Hematopoietic multipotent progenitor cell treated with erythropoietin and hydrocortisone succinate and interleukin-3 and kit ligand, for 6 days (in vitro differentiated cells): Measurements from ENCODE around the gene RMI2.
A peak's percentile ranks its signal among the peaks of the same experiment; 100 is the strongest.

ENCODE experiments used
- DNase-seq: peaks from one replicate; pipeline ENCODE4 v3.0.0-alpha.2; 2015

RMI2 gene

DNA sequence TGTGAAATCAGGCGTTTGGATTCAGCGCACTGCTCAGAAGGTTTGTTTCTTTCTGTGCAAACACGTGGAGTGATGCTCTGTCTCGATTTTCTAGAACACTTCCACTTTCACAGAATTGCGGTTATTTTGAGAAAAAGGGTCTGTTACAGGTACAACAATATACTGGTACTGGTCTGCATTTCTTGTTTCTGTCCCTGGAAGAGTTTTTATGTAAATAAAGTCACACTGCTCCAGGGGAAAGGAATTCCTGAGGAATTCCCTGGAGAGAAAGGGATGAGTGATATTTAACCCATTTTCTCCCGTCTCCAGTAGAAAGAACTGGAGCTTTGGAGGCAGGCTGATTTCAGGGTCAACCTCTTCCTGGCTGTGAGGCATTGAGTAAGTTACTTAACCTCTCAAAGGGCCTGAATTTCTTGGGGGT, 16.2 kb upstream of the RMI2 start:
- DNase-seq = no peak

DNA sequence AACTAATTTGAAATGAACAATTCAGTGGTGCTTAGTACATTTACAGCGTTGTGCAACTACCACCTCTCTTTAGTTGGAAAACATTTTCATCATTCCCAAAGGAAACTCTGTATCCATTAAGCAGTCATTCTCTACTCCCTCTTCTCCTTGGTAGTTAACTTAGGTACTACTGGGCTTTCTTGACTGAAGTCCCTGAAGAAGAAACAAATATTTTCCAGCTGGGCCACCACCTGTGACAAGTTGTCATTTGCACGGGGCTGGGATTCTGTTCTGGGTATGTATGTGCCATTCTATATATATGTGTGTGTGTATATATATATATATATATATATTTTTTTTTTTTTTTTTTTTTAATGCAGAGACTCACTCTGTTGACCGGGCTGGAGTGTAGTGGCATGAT, 15.4 kb upstream of the RMI2 start:
- DNase-seq = no peak

DNA sequence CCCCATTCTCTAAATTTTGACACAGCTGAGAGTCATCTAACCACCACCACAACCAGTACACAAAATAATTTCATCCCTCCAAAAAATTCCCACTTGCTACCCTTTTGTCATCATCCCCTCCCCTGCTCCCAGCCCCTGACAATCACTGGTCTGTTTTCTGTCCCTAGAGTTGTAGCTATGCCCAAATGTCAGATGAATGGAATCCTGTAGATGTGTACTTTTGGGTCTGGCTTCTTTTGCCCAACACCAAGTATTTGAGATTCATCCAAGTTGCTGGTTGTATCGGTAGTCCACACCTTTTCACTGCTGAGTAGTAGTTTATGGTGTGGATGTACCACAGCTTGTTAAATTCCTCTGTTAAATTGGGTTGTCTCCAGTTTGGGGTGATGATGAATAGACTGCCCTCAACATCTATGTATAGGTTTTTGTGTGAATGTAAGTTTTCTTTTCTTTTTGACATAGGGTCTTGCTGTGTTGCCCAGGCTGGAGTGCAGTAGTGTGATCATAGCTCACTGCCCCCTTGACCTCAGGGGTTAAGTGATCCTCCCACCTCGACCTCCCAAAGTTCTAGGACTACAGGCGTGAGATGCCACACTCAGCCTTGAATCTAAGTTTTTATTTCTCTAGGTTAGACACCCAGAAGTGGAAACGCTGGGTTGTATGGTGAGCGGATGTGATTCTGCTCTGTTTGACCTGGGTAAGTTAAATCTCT, 14.6 kb upstream of the RMI2 start:
- no peak for DNase-seq

GRCh38 chr16:11331967-11332366, 13.3 kb upstream of the RMI2 start:
- DNase-seq = no peak

DNA sequence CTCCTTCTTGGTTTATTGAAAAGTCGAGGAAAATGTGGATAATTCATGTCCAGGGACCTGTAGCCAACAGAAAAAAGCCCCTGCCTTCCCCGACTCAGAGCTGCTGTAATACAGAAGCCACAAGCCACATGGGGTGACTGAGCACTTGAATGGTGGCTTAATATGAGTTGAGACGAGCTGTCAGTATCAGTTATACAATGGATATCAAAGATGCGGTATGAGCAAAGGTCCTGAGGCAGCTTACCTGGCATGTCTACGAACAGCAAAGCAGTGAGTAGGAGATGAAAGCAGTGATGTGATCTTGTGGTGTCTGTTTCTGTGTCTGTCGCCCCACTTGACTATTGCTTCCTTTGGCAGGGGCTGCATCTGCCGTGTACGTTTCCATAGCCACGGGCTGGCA, 12.2 kb upstream of the RMI2 start:
- DNase-seq = no peak

GRCh38 chr16:11333702-11334101, 11.6 kb upstream of the RMI2 start:
- DNase-seq = no peak

- no peak for DNase-seq
Measured at GRCh38 chr16:11334831-11335404, 10.3 kb upstream of the RMI2 start.

DNA sequence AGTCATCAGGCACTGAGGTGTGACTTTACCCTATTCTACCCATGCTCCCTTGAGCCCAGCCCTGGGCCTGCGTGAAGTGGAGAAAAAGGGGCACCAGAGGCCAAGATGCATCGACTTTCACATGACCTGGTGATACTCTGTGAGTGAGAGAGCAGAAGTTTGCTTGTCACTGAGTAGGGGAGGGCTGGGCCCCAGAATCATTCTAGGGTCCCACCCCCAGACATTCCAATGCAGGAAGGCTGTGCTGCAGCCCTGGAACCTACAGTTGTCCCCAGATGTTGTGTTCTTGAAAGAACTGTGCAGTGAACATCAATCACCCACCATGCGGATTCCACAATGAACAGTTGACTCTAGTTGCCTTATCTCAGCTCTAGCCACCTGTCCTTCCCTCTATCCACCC, 6.2 kb upstream of the RMI2 start:
- no peak for DNase-seq

DNA sequence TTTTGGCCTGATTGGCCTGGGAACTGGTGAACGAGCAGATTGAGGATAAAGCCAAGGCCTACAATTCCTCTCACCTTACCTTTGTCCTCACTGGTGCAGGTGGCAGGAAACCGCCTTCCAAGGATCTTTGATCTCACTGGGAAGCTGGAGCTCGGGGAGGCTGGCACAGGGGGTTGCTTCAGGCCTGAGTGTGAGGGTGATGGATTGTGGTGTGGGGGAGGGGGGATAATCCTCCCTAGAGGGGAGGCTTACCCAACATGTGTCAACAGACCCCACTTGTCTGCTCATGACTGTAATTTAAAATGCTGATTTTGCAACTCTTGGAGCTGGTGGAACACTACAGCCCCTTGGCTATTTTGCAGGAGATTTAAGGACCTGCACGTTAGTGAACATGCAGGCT, 4.5 kb upstream of the RMI2 start:
- no peak for DNase-seq

DNA sequence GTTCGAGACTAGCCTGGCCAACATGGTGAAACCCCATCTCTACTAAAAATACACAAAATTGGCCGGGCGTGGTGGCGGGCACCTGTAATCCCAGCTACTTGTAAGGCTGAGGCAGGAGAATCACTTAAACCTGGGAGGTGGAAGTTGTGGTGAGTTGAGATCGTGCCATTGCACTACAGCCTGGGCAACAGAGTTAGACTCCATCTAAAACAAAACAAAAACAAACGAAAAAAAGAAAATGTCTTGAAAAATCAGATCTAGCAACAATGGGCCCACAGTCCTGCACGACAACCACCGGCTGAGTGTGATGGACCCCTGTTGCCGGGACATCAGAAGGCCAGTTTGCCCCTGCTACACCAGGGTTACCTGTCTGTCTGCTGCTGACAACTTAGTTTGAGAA, 3.9 kb upstream of the RMI2 start:
- DNase-seq = no peak

- no peak for DNase-seq
Measured at GRCh38 chr16:11342021-11342855, 3.0 kb upstream of the RMI2 start.

GRCh38 chr16:11346700-11347319, 1.6 kb downstream of the RMI2 start:
- no peak for DNase-seq

DNA sequence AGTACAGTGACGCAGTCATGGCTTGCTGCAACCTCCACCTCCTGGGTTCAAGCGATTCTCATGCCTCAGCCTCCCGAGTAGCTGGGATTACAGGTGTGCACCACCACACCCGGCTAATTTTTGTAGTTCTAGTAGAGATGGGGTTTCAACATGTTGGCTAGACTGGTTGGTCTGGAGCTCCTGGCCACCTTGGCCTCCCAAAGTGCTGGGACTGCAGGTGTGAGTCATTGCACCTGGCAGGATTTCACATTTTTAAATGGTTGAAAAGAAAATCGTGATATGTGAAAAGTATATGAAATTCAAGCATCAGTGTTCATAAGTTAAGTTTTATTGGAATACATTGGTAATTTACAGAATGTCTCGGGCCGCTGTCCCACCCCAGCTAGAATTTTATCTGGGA, 2.6 kb downstream of the RMI2 start:
- DNase-seq = no peak

DNA sequence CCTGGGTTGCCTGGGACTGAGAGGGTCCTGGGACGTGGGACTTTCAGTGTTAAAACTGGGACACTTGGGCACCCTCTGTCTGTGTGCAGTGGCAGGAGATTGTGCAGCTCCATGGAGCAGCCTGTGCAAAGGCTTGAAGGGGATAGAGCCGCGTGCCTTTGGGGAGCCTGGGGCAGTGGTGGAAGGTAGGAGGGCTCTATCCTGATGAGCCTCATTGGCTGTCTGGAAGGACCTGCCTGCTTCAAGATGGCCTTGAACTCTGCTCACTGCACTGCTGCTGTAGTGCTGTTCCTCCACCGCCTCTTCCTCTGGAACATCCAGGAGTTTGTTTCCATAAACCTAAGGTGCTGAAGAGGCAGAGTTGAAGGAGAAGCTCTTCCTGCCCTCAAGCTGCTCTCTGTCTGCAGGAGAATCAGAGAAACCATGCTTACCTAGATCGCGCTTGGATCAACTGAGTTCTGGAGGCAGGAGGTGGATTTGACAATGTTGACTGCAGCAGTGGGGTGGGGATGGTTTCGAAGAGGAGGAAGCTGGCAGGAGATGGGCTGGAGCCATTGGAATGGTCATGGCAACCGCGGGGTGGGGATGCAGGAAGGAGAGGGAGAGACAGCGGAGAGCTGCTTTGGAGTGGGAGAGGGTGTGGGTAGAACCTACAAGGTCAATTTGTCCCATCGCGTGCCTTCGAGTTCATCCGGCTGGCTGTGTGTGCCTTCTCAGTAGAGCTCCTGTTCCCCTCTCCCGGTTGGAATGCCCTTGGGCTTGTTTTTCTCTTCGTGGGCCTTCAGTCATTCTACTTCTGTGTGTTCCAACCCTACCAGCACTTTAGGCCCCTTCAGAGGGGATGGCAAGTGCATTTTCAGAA, 3.7 kb downstream of the RMI2 start:
- no peak for DNase-seq

DNA sequence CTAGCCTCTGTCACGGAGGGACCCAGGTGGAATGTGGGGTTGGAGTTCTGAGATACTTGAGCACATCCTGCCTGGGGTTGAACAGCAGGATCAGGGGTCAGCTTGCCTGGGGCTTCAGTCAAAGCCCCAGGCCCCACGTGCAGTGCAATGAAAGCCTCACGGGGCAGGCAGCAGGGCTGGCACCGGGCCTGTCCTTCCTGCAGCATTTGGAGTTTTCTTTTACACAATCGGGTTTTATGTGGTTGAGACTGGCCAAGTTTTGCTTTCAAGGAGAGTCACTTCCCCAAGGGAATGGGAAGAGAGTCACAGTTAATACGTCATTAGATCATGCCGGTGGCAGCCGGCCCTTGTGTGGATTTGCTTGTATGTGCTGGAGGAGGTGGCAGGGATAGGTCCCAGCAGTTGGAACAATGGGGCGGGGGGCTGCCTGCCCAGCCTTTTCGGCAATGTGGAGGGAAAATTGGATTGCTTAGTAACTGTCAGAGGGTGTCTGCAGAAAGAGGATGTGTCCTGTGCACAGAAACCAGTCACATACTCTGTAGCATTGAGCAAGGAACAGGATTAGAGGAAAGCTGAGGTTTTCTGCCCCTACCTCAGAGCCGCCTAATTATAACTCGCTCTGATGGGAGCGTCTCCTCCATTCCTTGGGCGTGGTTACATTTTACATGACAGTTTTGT, 4.5 kb downstream of the RMI2 start:
- DNase-seq = no peak

GRCh38 chr16:11350519-11350918, 5.3 kb downstream of the RMI2 start:
- DNase-seq = no peak

GRCh38 chr16:11350921-11351335, 5.7 kb downstream of the RMI2 start:
- no peak for DNase-seq

DNA sequence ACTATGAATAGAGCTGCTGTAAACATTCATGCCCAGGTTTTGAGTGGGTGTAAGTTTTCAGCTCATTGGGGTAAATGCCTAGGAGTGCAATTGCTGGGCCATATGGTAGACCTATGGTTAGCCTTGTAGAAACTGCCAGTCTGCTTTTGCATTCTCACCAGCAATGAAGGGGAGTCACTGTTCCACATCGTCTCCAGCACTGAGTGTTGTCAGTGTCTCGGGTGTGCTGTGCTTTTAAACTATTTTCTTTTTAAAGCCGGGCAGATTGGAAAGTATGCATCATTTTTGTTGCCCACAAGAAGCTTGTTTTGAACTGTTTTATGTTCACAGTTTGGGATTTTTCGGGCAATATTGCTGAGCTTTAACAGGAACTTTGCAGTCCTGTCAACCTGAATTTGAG, 7.9 kb downstream of the RMI2 start:
- DNase-seq = no peak

GRCh38 chr16:11354407-11354732, 9.1 kb downstream of the RMI2 start:
- no peak for DNase-seq

- DNase-seq = peak; percentile 74
Measured at GRCh38 chr16:11354733-11355574, 9.7 kb downstream of the RMI2 start.

DNA sequence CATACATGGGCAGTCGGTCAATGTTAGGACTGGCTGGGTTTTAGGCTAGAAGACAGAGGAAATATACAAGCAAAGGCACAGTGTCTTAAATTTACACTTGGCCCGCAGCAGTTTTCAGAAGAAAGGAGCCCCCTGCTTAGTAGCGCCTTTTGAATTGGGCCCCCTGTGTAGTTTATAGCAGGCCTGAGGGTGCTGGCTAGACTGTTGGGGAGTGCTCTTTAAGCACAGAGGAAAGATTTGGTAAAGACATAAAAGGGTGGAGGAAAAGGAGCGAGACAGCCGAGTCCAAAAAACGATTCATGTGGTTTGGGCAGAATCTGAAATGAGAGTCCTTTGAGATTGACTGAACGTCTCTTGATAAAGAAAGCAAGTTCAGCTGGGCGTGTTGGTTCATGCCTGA, 10.6 kb downstream of the RMI2 start:
- DNase-seq = no peak
